ENCODE measurements around the gene IBA57. TPM values are rescaled to one million over a fixed set of nuclear protein-coding genes. Genes with fewer than 3 reads are reported as not detected.
"Not testable (repeated sequence)": the region's sequence is repeated elsewhere in the genome, so short reads cannot be mapped to it uniquely, and the experiment has no call there.

Gene IBA57
- total RNA-seq, 2 donors from 2014 or later, result 16.3 to 18.2 TPM

- H3K36me3 Mint-ChIP-seq (ENCODE audit: low read depth), result peaks cover 3% of the 10 kb centered on the region
- no peak overlapping the region for H3K27ac Mint-ChIP-seq
- peaks cover 5% of the 10 kb centered on the region for H3K4me1 Mint-ChIP-seq
- no peak for DNase-seq
- no peaks in the 10 kb centered on the region for H3K27me3 Mint-ChIP-seq
- H3K4me3 Mint-ChIP-seq, result no peak overlapping the region
- ATAC-seq, result no peak
- H3K9me3 ChIP-seq (ENCODE audit: control insufficient read depth, low read length, poor library complexity, severe bottlenecking), result no peaks in the 10 kb centered on the region
These were observed 50.1 kb downstream of the IBA57 start for GRCh38 chr1:228215663-228216116.

- H3K9me3 ChIP-seq (ENCODE audit: control insufficient read depth, low read length, poor library complexity, severe bottlenecking), result no peaks in the 10 kb centered on the region
- peaks cover 3% of the 10 kb centered on the region for H3K36me3 Mint-ChIP-seq (ENCODE audit: low read depth)
- ATAC-seq (no peak), DNase-seq (no peak)
- no peak overlapping the region for H3K4me3 Mint-ChIP-seq
- H3K27ac Mint-ChIP-seq, result no peak overlapping the region
- no peaks in the 10 kb centered on the region for H3K27me3 Mint-ChIP-seq
- H3K4me1 Mint-ChIP-seq, result peaks cover 5% of the 10 kb centered on the region
These were observed 51.0 kb downstream of the IBA57 start for GRCh38 chr1:228216371-228217320.

GRCh38 chr1:228217551-228218344 lies 52.1 kb downstream of the IBA57 start:
- H3K27ac Mint-ChIP-seq, result no peak overlapping the region
- DNase-seq (no peak), ATAC-seq (no peak)
- H3K4me3 Mint-ChIP-seq, result no peak overlapping the region
- H3K36me3 Mint-ChIP-seq (ENCODE audit: low read depth), result peaks cover 5% of the 10 kb centered on the region
- H3K27me3 Mint-ChIP-seq, result no peaks in the 10 kb centered on the region
- peaks cover 5% of the 10 kb centered on the region for H3K4me1 Mint-ChIP-seq
- no peaks in the 10 kb centered on the region for H3K9me3 ChIP-seq (ENCODE audit: control insufficient read depth, low read length, poor library complexity, severe bottlenecking)

DNA sequence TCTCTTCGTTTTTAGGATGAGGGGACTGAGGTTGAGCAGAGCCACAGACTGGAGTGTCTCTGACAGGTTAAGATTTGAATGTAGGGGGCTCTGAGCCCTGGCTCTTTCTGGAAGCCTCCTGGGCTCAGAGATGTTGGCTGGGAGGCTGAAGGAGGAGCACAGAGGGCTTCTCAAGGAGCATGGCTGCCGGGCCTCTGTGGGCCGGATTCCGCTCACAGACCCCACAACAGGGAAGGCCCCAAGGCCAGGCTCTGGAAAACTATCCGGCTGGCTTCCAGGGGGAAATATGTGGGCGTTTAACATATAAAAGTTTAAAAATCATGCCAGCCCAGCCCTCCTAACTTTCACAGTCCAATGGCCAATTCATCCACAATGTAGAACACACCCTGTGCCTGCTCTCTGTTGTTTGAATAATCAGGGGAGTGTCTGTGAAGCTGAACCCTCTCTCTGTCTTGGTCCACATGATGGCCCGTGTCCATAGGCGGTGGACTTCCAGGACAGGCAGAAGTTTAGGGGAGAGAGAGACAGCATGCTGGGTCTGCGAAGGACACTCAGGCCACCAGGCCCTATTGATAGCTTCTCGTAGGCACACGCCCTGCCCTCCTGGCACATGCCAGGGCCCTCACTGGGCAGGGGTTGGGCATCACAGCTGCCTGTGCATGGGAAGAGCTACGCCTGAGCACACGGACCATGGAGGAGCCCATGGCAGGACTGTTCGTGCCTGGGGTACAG lies 53.1 kb downstream of the IBA57 start:
- Mint-ChIP-seq H3K27me3 (no peaks in the 10 kb centered on the region), H3K27ac (no peak overlapping the region), H3K4me3 (no peak overlapping the region), H3K36me3 (ENCODE audit: low read depth) (peaks cover 8% of the 10 kb centered on the region), H3K4me1 (peaks cover 3% of the 10 kb centered on the region)
- no peak for ATAC-seq
- H3K9me3 ChIP-seq (ENCODE audit: control insufficient read depth, low read length, poor library complexity, severe bottlenecking), result no peaks in the 10 kb centered on the region
- DNase-seq, result no peak

- no peaks in the 10 kb centered on the region for H3K9me3 ChIP-seq (ENCODE audit: control insufficient read depth, low read length, poor library complexity, severe bottlenecking)
- Mint-ChIP-seq H3K27me3 (no peaks in the 10 kb centered on the region), H3K27ac (no peak overlapping the region), H3K36me3 (ENCODE audit: low read depth) (peaks cover 8% of the 10 kb centered on the region), H3K4me3 (no peak overlapping the region), H3K4me1 (peaks cover 3% of the 10 kb centered on the region)
- ATAC-seq (no peak), DNase-seq (no peak)
These were observed 53.8 kb downstream of the IBA57 start for GRCh38 chr1:228219245-228219961.

- no peak overlapping the region for H3K27ac Mint-ChIP-seq
These were observed 54.6 kb downstream of the IBA57 start for GRCh38 chr1:228219962-228220780.

DNA sequence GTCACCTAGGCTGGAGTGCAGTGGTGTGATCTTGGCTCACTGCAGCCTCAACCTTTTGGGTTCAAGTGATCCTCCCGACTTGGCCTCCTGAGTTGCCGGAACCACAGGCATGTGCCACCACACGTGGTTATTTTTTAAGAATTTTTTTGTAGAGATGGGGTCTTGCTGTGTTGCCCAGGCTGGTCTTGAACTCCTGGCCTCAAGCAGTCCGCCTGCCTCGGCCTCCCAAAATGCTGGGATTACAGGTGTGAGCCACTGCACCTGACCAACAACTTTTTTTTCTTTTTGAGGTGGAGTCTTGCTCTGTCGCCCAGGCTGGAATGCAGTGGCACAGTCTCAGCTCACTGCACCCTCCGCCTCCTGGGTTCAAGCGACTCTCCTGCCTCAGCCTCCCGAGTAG lies 55.5 kb downstream of the IBA57 start:
- not testable (repeated sequence) for H3K27ac Mint-ChIP-seq; ATAC-seq; H3K4me1 Mint-ChIP-seq; H3K9me3 ChIP-seq (ENCODE audit: control insufficient read depth, low read length, poor library complexity, severe bottlenecking); DNase-seq; H3K27me3 Mint-ChIP-seq; H3K4me3 Mint-ChIP-seq
- H3K36me3 Mint-ChIP-seq (ENCODE audit: low read depth), result peaks cover 12% of the 10 kb centered on the region

More at GRCh38 chr1:228219962-228220780, 54.6 kb downstream of the IBA57 start:
- H3K36me3 Mint-ChIP-seq (ENCODE audit: low read depth), result peaks cover 10% of the 10 kb centered on the region
- ATAC-seq, result no peak
- H3K4me1 Mint-ChIP-seq, result peaks cover 3% of the 10 kb centered on the region
- no peaks in the 10 kb centered on the region for H3K27me3 Mint-ChIP-seq
- no peaks in the 10 kb centered on the region for H3K9me3 ChIP-seq (ENCODE audit: control insufficient read depth, low read length, poor library complexity, severe bottlenecking)
- no peak for DNase-seq
- H3K4me3 Mint-ChIP-seq, result no peak overlapping the region

GRCh38 chr1:228222548-228222947 lies 56.9 kb downstream of the IBA57 start:
- Mint-ChIP-seq H3K36me3 (ENCODE audit: low read depth) (peaks cover 12% of the 10 kb centered on the region), H3K4me3 (no peak overlapping the region)

GRCh38 chr1:228224198-228225164 lies 58.9 kb downstream of the IBA57 start:
- peak overlapping the region; percentile 5 for H3K4me3 Mint-ChIP-seq
- DNase-seq (no peak), ATAC-seq (no peak)
- peaks cover 3% of the 10 kb centered on the region for H3K4me1 Mint-ChIP-seq
- H3K27ac Mint-ChIP-seq, result no peak overlapping the region
- no peaks in the 10 kb centered on the region for H3K27me3 Mint-ChIP-seq
- H3K36me3 Mint-ChIP-seq (ENCODE audit: low read depth), result peaks cover 9% of the 10 kb centered on the region
- H3K9me3 ChIP-seq (ENCODE audit: control insufficient read depth, low read length, poor library complexity, severe bottlenecking), result no peaks in the 10 kb centered on the region

More at GRCh38 chr1:228222548-228222947, 56.9 kb downstream of the IBA57 start:
- no peaks in the 10 kb centered on the region for H3K4me1 Mint-ChIP-seq
- H3K27ac Mint-ChIP-seq, result no peak overlapping the region
- DNase-seq (no peak), ATAC-seq (no peak)
- no peaks in the 10 kb centered on the region for H3K27me3 Mint-ChIP-seq
- H3K9me3 ChIP-seq (ENCODE audit: control insufficient read depth, low read length, poor library complexity, severe bottlenecking), result no peaks in the 10 kb centered on the region

GRCh38 chr1:228225165-228225710 lies 59.6 kb downstream of the IBA57 start:
- DNase-seq, result no peak
- Mint-ChIP-seq H3K4me3 (no peak overlapping the region), H3K36me3 (ENCODE audit: low read depth) (peaks cover 9% of the 10 kb centered on the region), H3K27ac (no peak overlapping the region), H3K4me1 (peaks cover 3% of the 10 kb centered on the region), H3K27me3 (no peaks in the 10 kb centered on the region)
- ATAC-seq, result no peak
- H3K9me3 ChIP-seq (ENCODE audit: control insufficient read depth, low read length, poor library complexity, severe bottlenecking), result no peaks in the 10 kb centered on the region

GRCh38 chr1:228225740-228226139 lies 60.1 kb downstream of the IBA57 start:
- H3K36me3 Mint-ChIP-seq (ENCODE audit: low read depth), result peaks cover 9% of the 10 kb centered on the region
- no peaks in the 10 kb centered on the region for H3K27me3 Mint-ChIP-seq
- no peak overlapping the region for H3K27ac Mint-ChIP-seq
- H3K4me3 Mint-ChIP-seq, result no peak overlapping the region
- DNase-seq (no peak), ATAC-seq (no peak)
- H3K9me3 ChIP-seq (ENCODE audit: control insufficient read depth, low read length, poor library complexity, severe bottlenecking), result no peaks in the 10 kb centered on the region
- H3K4me1 Mint-ChIP-seq, result peaks cover 3% of the 10 kb centered on the region
